ENCODE measurements around the gene SPATA3.
"Not testable (repeated sequence)": the region's sequence is repeated elsewhere in the genome, so short reads cannot be mapped to it uniquely, and the experiment has no call there.

SPATA3 gene

GRCh38 chr2:230999477-230999876 lies 3.6 kb downstream of the SPATA3 start:
- DNase-seq, result no peak

DNA sequence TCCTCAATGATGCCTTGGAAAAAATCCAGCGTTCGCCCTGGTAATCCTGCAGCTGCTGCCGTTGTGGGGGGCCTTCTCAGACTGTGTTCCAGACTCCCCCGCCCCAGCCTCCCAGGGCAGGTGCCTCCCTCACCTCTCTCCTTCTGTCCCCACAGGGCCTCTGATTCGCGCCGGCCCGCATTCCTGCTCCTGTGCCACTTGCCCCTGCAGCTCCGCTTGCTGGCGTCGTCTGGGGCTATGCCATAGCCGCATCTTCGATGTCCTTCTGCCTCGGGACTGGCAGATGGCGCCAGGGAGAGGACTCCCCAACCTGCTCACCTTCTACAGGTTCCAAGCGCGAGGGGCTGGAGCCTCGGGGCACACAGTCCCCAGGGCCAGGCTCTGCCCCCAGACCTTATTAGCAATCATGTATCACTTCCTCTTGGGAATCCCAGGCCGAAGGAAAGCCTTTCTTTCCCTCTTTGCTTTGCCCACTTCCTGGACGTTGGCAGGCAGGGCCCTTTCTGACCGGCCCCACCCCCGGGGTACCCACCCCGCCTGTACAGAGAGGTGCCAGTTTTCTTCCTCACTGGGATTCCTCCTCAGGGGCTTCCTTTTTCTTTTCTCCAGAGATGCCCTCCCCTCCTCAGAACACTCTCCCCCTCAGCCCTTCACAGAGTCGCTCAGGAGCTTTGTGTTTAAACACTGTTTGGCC lies 4.4 kb downstream of the SPATA3 start:
- peak in 1 of 2 experiments; percentile 59 for DNase-seq

DNA sequence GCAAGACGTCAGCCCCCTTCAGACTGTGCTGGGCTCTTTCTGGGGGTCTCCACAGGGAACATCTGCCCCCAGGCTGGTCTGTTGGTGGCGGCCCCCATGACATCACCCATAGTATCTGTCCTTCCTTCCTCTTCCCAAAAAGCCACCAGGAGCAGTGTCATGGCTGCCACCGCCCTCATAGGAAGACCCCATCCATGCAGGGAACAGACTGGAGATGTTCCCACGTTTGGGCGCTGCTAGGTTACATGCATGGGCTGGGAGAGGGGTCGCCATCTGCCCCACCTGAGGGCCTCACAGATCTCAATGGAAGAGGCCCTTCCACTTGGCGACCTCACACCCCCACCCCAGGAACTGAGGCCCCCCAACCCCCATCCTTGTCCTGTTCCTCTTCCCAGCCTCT lies 5.1 kb downstream of the SPATA3 start:
- DNase-seq, result no peak

DNA sequence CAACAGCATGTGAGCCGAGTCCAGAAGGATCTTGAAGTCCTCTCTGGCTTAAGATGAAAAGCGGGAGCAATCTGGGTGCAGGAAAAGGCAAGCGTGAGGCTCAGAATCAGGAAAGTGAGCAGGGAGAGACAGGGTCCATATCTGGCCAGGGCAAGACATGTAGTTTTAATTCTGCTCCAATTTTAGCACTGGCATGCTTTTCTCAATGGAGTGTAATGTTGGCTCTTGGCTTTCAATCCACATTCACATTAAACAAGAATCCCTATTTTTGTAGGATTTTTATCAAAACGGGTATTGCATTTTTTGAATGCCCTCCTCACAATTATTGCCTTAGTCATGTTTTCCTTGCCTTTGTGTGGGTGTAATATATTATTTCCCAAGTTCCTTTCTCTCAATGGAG lies 6.0 kb downstream of the SPATA3 start:
- DNase-seq, result no peak

DNA sequence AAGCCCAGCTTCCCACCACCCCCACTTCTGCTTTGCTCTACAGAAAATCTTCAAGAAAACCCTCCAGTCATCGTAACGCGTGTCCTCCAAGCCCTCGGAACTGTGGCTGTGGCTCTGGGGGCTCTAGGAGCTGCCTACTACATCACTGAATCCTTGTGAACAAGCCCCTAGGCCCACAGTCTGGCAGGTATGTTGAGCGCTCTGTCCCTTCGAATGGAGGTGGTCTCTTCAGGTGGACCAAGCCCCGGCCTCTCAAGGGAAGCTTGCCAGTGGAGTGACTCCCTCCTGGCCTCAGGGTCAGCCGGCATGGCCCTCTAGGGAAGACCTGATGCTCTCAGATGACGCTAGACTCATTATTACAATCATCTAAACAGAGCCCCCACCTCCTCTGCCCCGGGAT lies 6.7 kb downstream of the SPATA3 start:
- DNase-seq, result no peak

DNA sequence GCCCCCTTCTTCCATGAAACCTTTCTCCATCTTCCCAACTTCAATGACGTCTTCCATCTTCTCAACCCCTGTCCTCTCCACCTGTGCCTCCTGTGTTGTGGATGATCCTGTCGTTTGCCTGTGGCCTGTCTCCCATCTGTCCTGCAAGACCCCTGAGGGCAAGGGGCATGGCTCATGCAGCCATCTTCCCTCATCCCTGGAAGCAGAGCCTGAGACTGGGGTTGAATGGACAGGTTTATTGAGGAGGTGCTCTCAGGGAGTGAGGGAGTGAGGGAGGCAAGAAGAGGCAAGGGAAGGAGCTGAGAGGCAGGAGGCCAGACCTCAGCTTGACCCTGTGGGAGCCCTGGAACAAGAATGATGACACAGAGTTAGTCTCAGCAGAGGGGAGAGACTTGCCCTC lies 7.3 kb downstream of the SPATA3 start:
- no peak for DNase-seq

DNA sequence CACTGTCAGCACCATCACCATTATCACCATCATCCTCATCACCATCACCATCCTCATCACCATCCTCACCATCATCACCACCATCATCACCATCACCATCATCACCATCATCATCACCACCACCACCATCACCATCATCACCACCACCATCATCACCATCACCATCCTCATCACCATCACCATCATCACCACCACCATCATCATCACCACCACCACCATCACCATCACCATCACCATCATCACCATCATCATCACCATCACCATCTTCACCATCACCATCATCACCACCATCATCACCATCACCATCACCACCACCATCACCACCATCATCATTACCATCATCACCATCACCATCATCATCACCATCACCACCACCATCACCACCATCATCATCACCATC lies 9.0 kb downstream of the SPATA3 start:
- not testable (repeated sequence) for DNase-seq

DNA sequence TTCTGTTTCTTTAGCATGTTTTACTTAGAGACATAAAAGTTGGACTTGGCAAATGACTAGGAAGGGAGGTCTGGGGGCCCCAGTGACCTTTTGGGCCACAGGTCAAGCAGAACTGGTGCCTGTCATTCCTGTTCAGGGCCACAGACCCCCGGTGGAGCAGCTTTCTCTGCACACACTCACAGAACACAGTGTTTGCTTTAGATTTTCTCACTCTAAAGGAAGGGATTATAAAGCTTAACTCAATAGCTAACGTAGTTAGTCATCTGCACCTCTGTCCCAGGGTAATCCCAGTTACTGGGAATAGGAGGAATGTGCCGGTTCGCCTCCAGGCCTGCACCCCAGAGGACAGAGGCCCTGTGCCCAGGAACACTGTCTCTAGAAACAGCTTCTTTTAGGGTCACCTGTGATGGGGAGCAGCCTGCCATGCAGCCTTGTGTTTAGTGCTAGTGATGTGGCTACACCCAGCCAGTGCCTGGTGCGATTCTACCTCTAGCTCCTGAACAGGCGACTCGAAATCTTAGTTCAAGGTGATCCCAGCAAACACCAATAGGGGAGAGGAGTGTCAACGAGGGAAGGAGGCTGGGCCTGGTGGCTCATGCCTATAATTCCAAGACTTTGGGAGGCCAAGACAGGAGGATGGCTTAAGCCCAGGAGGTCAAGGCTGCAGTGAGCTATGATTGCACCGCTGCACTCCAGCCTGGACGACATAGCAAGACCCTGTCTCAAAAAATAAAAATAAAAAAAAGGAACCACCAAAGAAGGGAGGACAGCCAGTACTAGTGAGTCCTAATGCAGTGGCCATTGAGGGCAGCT lies 11.6 kb downstream of the SPATA3 start:
- no peak for DNase-seq

DNA sequence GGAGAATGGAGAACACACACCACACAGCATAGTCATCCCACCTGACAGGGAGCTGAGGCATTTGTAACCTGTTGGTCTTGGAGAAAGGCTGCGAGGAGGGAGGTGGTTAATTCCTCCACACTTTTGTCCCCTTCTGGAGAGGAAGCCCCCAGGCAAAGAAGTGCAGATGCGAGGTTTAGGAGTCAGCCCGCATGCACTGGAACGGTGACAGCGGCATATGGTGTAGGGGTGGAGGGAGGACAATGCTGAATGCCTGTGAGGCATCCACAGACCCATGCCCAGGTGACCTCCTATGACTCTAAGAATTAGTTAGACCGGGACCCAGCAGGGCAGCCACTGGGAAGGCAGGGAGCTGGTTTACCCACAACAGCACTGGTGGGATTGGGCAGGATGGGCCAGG lies 12.2 kb downstream of the SPATA3 start:
- no peak for DNase-seq

- no peak for DNase-seq
These were observed 13.5 kb downstream of the SPATA3 start for GRCh38 chr2:231009236-231009919.

- DNase-seq, result no peak
These were observed 14.3 kb downstream of the SPATA3 start for GRCh38 chr2:231010201-231010730.

- no peak for DNase-seq
These were observed 15.6 kb downstream of the SPATA3 start for GRCh38 chr2:231011526-231011925.

GRCh38 chr2:231012463-231012862 lies 16.5 kb downstream of the SPATA3 start:
- no peak for DNase-seq

GRCh38 chr2:231013820-231014219 lies 17.9 kb downstream of the SPATA3 start:
- no peak for DNase-seq

- no peak for DNase-seq
These were observed 19.6 kb downstream of the SPATA3 start for GRCh38 chr2:231015478-231015877.

DNA sequence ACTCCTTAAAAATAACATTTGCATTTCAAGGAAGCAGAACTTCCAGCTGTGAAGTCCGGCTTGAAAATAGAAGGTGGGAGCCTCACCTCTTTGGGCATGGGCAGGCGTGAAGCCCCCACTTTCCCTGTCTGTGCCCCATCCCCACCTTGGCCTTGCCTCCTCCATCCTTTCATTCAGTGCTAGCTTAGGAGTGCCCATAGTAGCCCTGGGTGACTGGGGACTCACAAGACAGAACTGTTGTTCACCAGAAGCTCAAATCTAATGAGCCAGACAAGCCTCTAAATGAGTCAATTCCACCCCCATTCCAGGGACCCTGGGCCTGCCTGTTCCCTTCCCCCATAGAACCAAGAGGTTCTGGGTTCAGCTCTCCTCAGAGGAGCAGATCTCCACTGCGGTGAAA lies 20.0 kb downstream of the SPATA3 start:
- DNase-seq, result no peak

- DNase-seq, result no peak
These were observed 20.8 kb downstream of the SPATA3 start for GRCh38 chr2:231016566-231017230.

DNA sequence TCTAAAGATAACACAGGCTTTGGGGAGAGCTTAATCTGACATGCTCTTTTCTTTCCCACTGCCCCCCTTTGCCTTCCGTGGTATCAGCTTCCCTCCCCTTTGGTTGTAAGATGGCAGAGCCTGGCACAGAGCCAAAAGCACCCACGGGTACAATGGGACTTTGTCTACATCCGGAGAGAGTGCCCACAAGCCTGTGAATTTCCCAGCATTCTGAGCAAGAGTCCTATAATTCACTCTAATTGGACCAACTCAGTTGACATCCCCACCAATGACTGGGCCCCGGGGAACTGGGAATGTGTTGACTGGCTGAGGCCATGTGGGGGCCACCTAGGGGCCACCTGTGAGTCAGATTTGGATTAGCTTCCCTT lies 21.3 kb downstream of the SPATA3 start:
- DNase-seq, result peak; percentile 18 to 47

- no peak for DNase-seq
These were observed 22.3 kb downstream of the SPATA3 start for GRCh38 chr2:231018184-231018583.

DNA sequence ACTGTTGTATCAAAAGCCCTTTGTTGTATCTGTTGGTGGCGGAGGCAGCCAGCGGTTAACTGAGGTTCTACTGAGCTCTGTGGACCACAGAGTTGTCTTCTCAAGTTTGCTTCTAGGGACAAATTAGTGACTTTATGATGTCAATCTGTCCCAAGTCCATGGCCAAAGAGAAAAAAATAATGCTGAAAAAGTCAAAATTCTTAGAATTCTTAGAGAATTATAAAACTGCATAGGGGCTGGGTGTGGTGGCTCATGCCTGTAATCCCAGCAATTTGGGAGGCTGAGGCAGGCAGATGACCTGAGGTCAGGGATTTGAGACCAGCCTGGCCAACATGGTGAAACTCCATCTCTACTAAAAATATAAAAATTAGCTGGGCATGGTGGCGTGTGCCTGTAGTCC lies 29.1 kb downstream of the SPATA3 start:
- DNase-seq, result not testable (repeated sequence)

DNA sequence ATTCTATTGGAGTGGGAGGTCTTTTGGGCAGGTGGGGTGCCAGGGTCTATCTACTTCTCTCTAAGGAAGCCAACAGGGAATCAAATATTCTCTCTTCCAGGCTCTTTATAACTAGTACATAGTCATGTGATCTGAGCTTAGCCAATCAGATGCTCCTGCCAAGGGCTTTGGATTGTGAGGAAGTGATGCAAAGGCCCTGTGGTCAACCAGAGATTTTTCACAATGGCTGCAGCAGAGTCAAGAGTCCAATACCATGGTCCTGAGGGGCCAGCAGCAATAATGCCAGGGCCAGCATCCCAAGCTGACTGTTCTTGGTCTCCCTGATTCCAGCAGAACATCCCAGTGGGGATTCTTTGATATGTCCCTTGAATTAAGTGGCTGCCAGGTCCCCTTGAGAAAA lies 33.0 kb downstream of the SPATA3 start:
- DNase-seq, result no peak

DNA sequence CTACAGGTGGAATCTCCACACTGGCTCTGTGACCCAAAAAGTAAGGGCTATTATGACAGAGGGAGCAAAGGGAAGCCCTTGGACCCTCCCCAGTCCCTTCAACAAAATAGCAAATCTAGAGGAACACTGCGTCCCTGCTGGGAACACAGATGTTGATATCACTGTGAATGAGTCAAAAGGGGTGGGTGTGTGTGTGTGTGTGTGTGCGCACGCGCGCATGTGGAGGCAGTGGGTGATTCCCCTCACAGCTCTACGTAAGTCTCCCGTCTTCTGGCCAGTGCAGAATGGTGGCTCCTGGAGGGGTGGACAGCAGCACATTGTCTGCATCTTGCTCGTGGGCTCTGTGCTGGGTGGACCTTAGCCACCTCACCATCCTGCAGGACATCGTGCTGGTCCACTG lies 33.6 kb downstream of the SPATA3 start:
- no peak for DNase-seq

DNA sequence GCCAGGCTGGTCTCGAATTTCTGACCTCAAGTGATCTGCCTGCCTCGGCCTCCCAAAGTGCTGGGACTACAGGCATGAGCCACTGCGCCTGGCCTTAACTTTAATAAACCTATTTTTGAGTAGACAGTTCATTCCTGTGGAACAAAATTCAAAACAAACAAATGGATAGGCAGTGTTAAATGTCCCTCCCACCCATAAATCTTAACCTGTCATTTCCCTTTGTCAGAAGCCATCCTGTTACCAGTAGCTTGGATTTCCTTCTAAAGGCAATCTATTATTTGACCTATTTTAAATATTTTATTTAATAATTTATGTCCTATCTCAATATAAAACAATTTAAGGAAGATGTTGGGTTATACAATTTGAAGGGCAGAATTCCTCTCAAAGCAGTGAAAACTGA lies 34.8 kb downstream of the SPATA3 start:
- DNase-seq, result no peak

All from NCI-H524 (cell line).